Islet precursor cell (in vitro differentiated cells): Measurements from ENCODE around the gene SLC39A11.

Experiments used
- DNase-seq: peaks from one replicate; pipeline ENCODE4 v3.0.0-alpha.2; 2018

Gene SLC39A11

GRCh38 chr17:72971226-72971880, 121.1 kb downstream of the SLC39A11 start:
- peak; percentile 39 for DNase-seq

- peak; percentile 54 for DNase-seq
Observed at GRCh38 chr17:72970797-72971196, 121.7 kb downstream of the SLC39A11 start.

- DNase-seq, result peak; percentile 48
Observed at GRCh38 chr17:72970246-72970645, 122.2 kb downstream of the SLC39A11 start.

GRCh38 chr17:72969293-72969906, 123.1 kb downstream of the SLC39A11 start:
- DNase-seq, result no peak

- DNase-seq, result peak; percentile 50
Observed at GRCh38 chr17:72968798-72969197, 123.7 kb downstream of the SLC39A11 start.

GRCh38 chr17:72967977-72968585, 124.4 kb downstream of the SLC39A11 start:
- peak; percentile 52 for DNase-seq

- DNase-seq, result peak; percentile 30
Observed at GRCh38 chr17:72967277-72967970, 125.1 kb downstream of the SLC39A11 start.

GRCh38 chr17:72962106-72962505, 130.4 kb downstream of the SLC39A11 start:
- DNase-seq, result no peak

- no peak for DNase-seq
Observed at GRCh38 chr17:72955391-72956140, 136.9 kb downstream of the SLC39A11 start.

- DNase-seq, result no peak
Observed at GRCh38 chr17:72954579-72954978, 137.9 kb downstream of the SLC39A11 start.

- peak; percentile 82 for DNase-seq
Observed at GRCh38 chr17:72953621-72954020, 138.9 kb downstream of the SLC39A11 start.

- DNase-seq, result peak; percentile 89
Observed at GRCh38 chr17:72952641-72953315, 139.7 kb downstream of the SLC39A11 start.

GRCh38 chr17:72952220-72952619, 140.3 kb downstream of the SLC39A11 start:
- no peak for DNase-seq

- no peak for DNase-seq
Observed at GRCh38 chr17:72950242-72950931, 142.1 kb downstream of the SLC39A11 start.

- no peak for DNase-seq
Observed at GRCh38 chr17:72948115-72948514, 144.4 kb downstream of the SLC39A11 start.

- DNase-seq, result no peak
Observed at GRCh38 chr17:72947475-72947874, 145.0 kb downstream of the SLC39A11 start.

- DNase-seq, result no peak
Observed at GRCh38 chr17:72946696-72947095, 145.8 kb downstream of the SLC39A11 start.

- no peak for DNase-seq
Observed at GRCh38 chr17:72946156-72946555, 146.3 kb downstream of the SLC39A11 start.

- no peak for DNase-seq
Observed at GRCh38 chr17:72945473-72945872, 147.0 kb downstream of the SLC39A11 start.

- no peak for DNase-seq
Observed at GRCh38 chr17:72943826-72944689, 148.4 kb downstream of the SLC39A11 start.

- DNase-seq, result no peak
Observed at GRCh38 chr17:72942579-72942978, 149.9 kb downstream of the SLC39A11 start.
